Amniotic stem cell (primary cell): ENCODE data around the gene SSX2IP.
"Not testable (repeated sequence)": the region's sequence is repeated elsewhere in the genome, so short reads cannot be mapped to it uniquely, and the experiment has no call there.

Experiments
- DNase-seq: peaks from one replicate; lab custom pipeline; 2025; lab: John Stamatoyannopoulos, UW

The SSX2IP gene

GRCh38 chr1:84619383-84620102 lies 70.7 kb downstream of the SSX2IP start:
- DNase-seq, result peak; percentile 58

GRCh38 chr1:84617349-84617748 lies 72.9 kb downstream of the SSX2IP start:
- DNase-seq, result no peak

DNA sequence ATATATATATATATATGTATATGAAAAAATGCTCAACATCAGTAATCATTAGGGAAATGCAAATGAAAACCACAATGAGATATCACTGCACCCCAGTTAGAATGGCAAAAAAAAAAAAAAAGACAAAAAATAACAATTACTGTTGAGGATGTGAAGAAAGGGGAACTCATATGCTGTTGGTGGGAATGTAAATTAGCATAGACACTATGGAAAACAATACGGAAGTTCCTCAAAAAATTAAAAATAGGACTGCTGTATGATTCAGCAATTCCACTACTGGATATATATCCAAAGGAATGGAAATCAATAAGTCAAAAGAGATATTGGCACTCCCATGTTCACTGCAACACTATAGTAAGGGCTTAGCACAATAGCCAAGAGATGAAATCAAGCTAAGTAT lies 74.5 kb downstream of the SSX2IP start:
- no peak for DNase-seq

- no peak for DNase-seq
These were observed 76.4 kb downstream of the SSX2IP start for GRCh38 chr1:84613887-84614286.

GRCh38 chr1:84613026-84613425 lies 77.2 kb downstream of the SSX2IP start:
- DNase-seq, result no peak

DNA sequence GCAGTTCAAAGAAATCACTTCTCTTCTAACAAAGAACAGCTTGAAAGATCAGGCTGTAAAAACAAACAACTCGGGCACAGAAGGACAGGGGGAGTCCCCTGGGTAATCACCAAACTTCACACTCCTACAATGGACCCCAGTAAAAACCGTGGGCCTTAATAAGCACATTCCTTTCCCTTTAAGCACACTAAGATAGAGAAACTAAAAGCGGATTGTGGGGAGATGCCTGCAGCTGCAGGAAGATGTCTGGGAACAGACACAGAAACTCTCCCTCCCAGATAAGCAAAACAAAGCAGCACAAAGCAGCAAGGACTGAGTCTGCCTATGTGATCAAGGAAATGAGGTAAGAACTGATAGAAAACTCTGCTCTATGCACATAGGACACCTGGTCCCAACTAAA lies 78.5 kb downstream of the SSX2IP start:
- no peak for DNase-seq

DNA sequence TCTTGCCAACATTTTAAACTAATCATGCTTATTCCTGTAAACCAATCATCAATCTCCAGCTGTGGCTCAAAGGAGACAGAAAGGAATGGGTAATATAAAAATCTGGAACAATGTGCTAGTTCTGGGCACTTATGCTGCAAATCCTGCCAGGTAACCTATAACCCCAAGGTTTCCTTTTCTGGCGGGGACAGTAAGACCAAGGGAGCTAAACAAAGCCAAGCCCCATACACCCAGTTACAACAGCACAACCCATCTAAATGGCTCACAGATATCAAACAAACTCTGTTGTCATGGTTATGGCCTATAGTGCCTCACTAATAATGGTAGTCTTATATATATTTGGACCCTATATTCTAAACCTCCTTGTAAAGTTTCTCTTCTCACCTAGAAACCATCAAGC lies 79.2 kb downstream of the SSX2IP start:
- no peak for DNase-seq

DNA sequence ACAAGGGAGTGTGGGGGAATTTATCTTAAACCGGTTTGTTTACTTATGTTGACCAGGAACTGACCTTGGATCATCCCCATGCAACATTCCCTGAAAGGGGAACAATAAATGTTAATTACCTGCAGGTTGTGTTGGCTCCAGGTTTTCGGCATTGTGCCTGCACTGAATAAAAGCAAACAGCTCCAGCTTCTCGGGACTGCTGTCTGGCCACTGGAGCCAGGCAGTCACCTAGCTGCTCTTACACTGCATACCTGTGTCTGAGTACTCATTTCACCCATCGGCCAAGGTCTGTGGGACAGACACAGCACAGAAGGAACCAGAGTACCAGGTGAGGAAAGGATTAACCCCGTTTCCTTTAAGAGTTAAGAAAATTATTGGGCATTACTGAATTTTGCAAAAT lies 83.3 kb downstream of the SSX2IP start:
- DNase-seq, result no peak

DNA sequence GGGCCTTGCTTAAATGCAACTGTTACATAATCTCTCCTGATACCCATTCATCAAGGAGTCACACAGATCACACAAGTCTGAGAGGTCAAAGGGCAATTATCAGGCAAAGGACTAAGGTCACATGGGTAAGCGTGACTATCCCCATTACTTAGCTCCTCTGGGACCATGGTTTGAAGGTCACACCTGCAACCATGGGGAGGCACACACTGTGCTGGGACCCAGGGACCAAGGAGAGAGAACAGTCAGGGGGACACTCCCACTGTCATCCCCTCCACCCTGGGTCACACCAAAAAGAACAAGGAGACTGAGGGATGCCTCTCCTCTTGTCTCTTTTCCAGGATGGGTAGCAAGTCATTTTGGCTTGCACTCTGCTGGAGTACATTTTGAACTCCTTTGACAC lies 85.1 kb downstream of the SSX2IP start:
- no peak for DNase-seq

DNA sequence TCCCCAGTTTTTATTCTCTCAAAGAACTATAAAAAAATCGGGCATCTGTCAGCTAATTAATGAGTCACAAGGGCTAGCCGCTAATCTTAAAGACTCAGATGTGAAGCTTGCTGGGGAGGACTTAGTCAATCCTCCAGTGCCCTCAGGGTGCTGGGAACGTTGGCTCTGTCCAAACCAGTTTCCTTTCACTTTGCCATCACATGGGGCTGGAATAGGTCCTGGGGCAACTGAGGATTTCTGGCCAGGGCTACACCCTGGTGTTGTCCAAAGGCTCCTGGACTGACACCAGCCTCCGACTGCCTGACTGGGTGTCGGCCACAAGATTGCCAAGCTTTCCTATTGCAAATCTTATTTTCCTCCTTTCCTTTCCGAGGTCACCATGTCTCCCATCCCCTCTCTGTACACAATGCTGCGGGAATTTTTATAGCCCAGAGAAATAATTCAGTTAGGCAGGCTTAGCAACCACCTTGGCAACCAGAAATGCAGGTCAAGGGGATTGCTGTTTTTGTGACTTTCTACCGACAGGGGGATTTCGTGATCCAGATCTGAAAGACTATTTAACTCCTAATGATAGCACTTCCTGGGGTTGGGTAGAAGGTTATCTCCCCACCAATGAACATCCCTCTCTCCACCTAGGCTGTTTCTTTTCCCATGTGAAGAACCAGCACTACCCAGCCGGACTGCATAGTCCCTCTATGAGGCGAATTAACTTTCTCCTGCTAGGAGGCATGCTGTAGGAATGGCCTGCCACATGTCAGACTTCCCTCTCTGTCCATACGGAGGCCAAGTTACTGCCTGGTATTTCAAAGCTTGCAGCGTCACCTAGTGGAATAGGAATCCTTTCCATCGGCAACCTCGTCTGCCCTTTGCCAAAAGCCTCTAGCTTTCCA lies 86.1 kb downstream of the SSX2IP start:
- peak; percentile 92 for DNase-seq

- no peak for DNase-seq
These were observed 87.0 kb downstream of the SSX2IP start for GRCh38 chr1:84603223-84603622.

DNA sequence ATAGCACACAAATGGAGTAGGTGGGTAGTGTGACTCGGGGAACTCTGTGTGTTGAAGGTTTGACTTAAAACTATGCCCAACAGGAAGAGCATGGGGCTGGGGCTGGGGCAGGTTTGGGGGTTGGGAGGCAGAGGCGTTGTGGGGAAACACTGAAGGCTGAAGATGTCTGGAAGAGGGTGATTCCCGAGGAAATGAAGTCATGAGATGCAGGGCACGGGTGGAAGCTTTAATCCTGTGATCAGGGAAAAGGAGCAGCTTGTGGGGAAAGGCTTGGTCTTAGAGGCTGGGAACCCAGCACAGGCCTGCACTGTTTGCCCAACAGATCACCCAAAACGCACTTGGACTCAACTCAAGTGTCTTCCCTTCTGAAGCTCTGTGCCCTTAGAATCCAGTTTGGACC lies 89.5 kb downstream of the SSX2IP start:
- DNase-seq, result no peak

DNA sequence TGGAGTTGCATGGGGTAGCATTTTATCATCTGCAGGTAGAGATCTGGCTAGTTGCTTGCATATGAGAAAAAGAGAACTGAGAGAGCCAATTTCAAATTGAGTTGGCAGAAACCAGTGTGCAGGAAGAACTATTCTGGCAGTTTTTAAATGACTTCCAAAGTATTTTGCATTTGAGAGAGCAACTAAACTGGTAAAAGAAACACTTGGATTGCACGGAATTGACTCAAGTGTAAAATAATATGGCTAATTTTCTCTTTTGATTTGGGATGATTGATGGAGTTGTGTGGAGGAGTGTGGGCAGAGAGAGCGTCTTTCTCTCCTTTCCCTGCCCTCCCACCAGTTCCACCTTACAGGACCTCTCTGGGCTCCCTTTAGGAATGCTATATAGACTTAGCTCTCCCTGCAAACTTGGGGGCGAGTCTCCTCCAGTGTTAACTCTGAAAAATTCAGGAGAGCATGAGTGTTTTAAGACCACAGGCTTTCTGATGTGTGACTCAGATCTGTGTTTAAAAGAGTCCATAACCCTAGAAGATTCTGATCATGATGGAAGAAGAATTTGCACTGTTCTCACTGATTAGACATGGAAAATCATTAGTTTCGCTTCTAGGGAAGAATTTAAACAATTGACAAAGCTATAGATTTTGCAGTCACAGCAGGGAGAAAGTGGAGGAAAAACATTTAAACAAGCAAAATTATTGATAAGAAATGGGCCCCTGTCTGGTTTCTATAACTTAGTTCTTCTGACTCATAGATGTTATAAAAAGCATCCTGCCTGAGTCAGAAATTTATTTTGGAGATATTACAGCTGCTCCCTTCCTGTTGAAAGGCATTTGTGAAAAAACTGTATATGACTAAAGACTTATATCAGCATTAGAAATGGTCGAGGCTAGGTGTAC lies 91.2 kb downstream of the SSX2IP start:
- peak; percentile 48 for DNase-seq

GRCh38 chr1:84598418-84598817 lies 91.8 kb downstream of the SSX2IP start:
- peak; percentile 6 for DNase-seq

DNA sequence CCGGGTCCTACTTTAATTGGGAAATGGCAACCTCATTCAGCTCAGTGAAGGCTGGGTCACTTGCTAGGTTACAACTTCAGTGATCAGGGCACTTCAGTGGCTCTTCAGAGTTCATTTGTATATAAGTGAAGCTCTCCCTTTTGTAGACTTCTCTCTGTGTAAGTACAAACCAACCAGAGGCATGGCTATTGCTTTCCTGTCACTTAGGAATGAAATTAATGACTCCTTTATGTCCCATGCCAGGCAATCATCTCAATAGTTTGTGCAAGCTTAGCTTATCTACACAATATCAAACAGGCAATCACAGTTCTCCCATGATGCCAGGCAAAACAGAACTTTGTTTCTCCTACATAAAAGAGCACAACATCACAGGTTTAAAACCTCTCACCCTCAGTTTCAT lies 93.2 kb downstream of the SSX2IP start:
- DNase-seq, result no peak

- not testable (repeated sequence) for DNase-seq
These were observed 95.3 kb downstream of the SSX2IP start for GRCh38 chr1:84594959-84595358.
